GM18526 (cell line): ENCODE data around the gene GSTO1.

Source experiments
- POLR2A ChIP-seq: IDR thresholded peaks from 3 replicates; pipeline ENCODE4 v1.6.1; 2011; ENCODE audit not compliant: insufficient read length; ENCODE audit errors: extremely low read depth

Gene GSTO1

DNA sequence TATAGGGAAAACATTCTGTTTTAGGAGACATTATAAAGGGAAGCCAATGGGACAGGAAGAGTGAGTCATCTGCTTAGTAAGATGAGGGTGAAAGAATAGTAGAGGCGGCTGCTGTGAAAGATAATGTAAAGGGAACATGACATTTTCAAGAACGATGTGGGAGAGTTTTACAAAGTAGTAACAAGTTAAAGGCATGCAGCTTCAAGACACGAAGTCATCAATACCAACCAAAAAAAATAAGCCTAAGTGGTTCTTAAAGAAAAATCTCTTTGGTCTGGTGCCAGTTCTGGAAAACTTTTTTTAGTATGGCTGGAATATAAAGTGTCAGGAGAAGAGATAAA lies 6.1 kb downstream of the GSTO1 start:
- no peak for TF ChIP-seq POLR2A

- TF ChIP-seq POLR2A = no peak
Observed at GRCh38 chr10:104262055-104262454, 7.4 kb downstream of the GSTO1 start.

- no peak for TF ChIP-seq POLR2A
Observed at GRCh38 chr10:104264783-104265182, 10.1 kb downstream of the GSTO1 start.

GRCh38 chr10:104267721-104268404 lies 13.2 kb downstream of the GSTO1 start:
- TF ChIP-seq POLR2A = no peak

GRCh38 chr10:104268405-104268712 lies 13.7 kb downstream of the GSTO1 start:
- TF ChIP-seq POLR2A = no peak

- TF ChIP-seq POLR2A = peak; percentile 86
Observed at GRCh38 chr10:104268713-104269645, 14.3 kb downstream of the GSTO1 start, which contains the start of gene GSTO2. GSTO2 (plus strand) TSS chr10:104269184; CDS start chr10:104274916, 5,732 bp downstream.

- TF ChIP-seq POLR2A = no peak
Observed at GRCh38 chr10:104273286-104273685, 18.6 kb downstream of the GSTO1 start.

DNA sequence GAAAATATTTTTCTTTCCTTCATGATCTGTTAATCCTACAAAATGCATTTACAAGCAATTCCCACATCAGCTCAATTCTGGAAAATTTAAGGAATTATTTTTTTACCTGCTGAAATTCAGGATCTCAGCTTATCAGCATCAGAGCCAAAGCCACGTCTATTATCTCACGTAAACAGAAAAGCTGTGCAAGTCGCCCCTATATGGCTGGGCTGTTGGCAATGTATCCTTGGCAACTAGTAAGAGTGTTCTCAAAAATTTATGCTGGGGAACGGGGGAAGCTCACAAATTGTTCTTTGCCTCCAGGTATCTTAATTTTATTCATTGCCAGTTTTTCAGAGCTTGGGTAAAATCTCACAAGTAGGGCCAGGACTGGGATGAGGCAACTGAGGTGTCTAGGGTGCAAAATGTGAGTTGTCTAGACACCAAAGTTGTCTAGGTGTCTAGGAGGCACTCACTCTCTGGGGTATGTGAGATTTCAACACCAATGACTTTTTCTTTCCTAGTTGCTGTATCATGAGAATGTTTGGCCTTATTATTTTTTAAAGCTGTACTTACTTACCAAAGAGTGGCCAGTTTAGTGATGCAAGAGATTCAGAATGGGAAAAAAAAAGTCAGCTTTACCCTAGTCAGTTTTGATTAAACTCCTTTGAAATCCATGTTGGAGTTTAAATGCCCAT lies 19.3 kb downstream of the GSTO1 start:
- no peak for TF ChIP-seq POLR2A

- no peak for TF ChIP-seq POLR2A
Observed at GRCh38 chr10:104274762-104275721, 20.4 kb downstream of the GSTO1 start.

- no peak for TF ChIP-seq POLR2A
Observed at GRCh38 chr10:104276192-104276591, 21.5 kb downstream of the GSTO1 start.

DNA sequence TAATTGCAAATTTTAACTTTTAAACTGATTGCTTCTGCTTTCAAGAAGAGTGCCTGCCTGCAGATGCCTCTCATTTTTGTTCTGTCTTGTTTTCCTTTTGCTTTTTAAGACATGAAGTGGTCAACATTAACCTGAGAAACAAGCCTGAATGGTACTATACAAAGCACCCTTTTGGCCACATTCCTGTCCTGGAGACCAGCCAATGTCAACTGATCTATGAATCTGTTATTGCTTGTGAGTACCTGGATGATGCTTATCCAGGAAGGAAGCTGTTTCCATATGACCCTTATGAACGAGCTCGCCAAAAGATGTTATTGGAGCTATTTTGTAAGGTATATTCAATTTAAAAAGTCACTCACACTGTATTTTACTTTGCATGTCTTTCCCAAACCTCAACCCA lies 23.1 kb downstream of the GSTO1 start:
- no peak for TF ChIP-seq POLR2A

GRCh38 chr10:104279550-104280259 lies 25.0 kb downstream of the GSTO1 start:
- no peak for TF ChIP-seq POLR2A

DNA sequence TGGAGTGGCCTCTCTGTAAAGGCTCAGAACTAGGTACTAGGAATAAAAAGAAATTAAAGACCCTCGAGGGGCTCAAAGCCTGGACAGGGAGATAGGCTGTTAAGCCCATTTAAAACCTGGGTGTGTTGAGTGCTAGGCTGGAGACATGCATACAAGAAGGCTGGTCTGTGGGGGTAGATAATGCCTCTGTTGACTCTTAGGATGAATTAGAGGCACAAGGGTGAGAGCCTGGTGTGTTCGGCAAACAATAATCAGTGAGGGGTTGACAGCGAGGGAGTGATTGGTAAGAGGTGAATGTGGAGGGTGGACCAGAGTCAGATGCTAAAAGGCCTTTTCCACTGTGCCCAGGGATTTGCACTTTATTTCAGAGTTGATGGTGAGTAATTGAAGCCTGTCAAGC lies 27.0 kb downstream of the GSTO1 start:
- TF ChIP-seq POLR2A = no peak

DNA sequence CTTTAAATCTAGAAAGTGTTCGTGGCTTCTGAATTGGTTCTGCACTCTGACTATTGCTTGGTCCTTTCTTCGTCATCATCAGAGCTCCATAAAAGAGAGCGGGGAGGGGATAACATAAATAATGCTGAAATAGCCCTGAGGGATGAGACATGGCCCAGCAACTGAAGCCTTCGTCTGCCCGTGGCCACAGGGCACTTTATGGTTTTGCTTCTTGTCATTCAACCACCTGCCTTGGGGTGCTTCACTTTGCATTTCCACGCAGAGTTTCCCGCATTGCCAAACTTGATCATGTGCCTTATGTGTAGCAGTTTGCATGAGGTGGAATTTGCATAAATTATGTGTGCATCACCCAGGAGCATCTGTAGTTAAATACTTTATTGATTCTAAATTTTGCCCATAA lies 30.2 kb downstream of the GSTO1 start:
- no peak for TF ChIP-seq POLR2A
